MG63 (cell line): ENCODE data around the gene VCAN. TPM values are rescaled to one million over a fixed set of nuclear protein-coding genes. Genes with fewer than 3 reads are reported as not detected.

Experiments
- DNase-seq: peaks from one replicate; pipeline ENCODE4 v3.0.0-alpha.2; 2020
- H3K27me3 ChIP-seq: fragments of 250-450 bp; sonication (Bioruptor Pico); 2 replicates; pipeline ENCODE4 v1.5.1; 2020; ENCODE audit warnings: mild to moderate bottlenecking, moderate library complexity
- H3K36me3 ChIP-seq: fragments of 250-450 bp; sonication (Bioruptor Pico); 2 replicates; pipeline ENCODE4 v1.5.1; 2020; ENCODE audit warnings: mild to moderate bottlenecking, moderate library complexity
- H3K4me3 ChIP-seq: fragments of 250-450 bp; sonication (Bioruptor Pico); 2 replicates; pipeline ENCODE4 v1.5.1; 2020; ENCODE audit warnings: mild to moderate bottlenecking, moderate library complexity
- H3K9me3 ChIP-seq: fragments of 250-450 bp; sonication (Bioruptor Pico); 2 replicates; pipeline ENCODE4 v1.5.1; 2020; ENCODE audit warnings: mild to moderate bottlenecking, moderate library complexity
- total RNA-seq: library from RNA; depleted of rRNA; stranded (reverse); fragments of >200 nt; shearing (Covaris generic); gene quantifications from 2 replicates; pipeline ENCODE4 v1.2.3, GENCODE V29; 2014; ENCODE audit warnings: low replicate concordance

Gene VCAN
- total RNA-seq, 1 experiment from 2014 or later = 36.9 TPM

DNA sequence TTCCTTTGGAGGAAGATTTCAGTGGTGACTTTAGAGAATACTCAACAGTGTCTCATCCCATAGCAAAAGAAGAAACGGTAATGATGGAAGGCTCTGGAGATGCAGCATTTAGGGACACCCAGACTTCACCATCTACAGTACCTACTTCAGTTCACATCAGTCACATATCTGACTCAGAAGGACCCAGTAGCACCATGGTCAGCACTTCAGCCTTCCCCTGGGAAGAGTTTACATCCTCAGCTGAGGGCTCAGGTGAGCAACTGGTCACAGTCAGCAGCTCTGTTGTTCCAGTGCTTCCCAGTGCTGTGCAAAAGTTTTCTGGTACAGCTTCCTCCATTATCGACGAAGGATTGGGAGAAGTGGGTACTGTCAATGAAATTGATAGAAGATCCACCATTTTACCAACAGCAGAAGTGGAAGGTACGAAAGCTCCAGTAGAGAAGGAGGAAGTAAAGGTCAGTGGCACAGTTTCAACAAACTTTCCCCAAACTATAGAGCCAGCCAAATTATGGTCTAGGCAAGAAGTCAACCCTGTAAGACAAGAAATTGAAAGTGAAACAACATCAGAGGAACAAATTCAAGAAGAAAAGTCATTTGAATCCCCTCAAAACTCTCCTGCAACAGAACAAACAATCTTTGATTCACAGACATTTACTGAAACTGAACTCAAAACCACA is 67.4 kb downstream of the VCAN start:
- no peak overlapping the region for H3K4me3 ChIP-seq
- no peaks in the 10 kb centered on the region for H3K27me3 ChIP-seq
- no peaks in the 10 kb centered on the region; the same call in 1 of the 2 replicates for H3K9me3 ChIP-seq
- peaks cover 3% of the 10 kb centered on the region; the same call in 1 of the 2 replicates for H3K36me3 ChIP-seq
- no peak for DNase-seq

- Histone ChIP-seq H3K9me3 (no peaks in the 10 kb centered on the region; the same call in 1 of the 2 replicates), H3K4me3 (no peak overlapping the region), H3K36me3 (peaks cover 3% of the 10 kb centered on the region; the same call in 1 of the 2 replicates), H3K27me3 (no peaks in the 10 kb centered on the region)
- DNase-seq = no peak
Observed at GRCh38 chr5:83539463-83539790, 67.9 kb downstream of the VCAN start.

DNA sequence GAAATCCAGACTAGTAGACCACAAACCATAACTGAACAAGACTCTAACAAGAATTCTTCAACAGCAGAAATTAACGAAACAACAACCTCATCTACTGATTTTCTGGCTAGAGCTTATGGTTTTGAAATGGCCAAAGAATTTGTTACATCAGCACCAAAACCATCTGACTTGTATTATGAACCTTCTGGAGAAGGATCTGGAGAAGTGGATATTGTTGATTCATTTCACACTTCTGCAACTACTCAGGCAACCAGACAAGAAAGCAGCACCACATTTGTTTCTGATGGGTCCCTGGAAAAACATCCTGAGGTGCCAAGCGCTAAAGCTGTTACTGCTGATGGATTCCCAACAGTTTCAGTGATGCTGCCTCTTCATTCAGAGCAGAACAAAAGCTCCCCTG is 68.6 kb downstream of the VCAN start:
- H3K27me3 ChIP-seq = no peaks in the 10 kb centered on the region
- no peaks in the 10 kb centered on the region; the same call in 1 of the 2 replicates for H3K9me3 ChIP-seq
- H3K4me3 ChIP-seq = no peak overlapping the region
- DNase-seq = no peak
- peaks cover 3% of the 10 kb centered on the region; the same call in 1 of the 2 replicates for H3K36me3 ChIP-seq

GRCh38 chr5:83540783-83541182 is 69.2 kb downstream of the VCAN start:
- peaks cover 3% of the 10 kb centered on the region; the same call in 1 of the 2 replicates for H3K36me3 ChIP-seq
- no peaks in the 10 kb centered on the region for H3K27me3 ChIP-seq
- no peak for DNase-seq
- no peaks in the 10 kb centered on the region; the same call in 1 of the 2 replicates for H3K9me3 ChIP-seq
- H3K4me3 ChIP-seq = no peak overlapping the region

DNA sequence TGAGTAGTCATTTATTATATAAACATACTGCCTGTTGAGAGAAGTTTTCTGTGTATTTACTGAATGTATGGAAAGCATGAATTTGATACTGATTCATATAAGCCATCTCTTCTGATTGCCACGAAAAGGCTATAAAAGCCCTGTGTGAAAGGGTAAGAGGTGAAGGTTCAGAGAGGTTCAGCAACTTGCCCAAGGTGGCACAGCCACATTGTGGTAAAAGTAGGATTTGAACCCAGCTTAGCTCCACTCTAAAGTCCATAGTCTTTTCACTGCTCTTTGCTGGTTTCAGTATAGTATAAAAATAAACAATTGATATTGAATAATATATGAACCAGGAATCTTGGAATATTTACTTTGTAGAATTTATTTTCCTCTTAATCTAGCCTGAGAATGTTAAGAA is 71.3 kb downstream of the VCAN start:
- no peaks in the 10 kb centered on the region; the same call in 1 of the 2 replicates for H3K9me3 ChIP-seq
- H3K4me3 ChIP-seq = no peak overlapping the region
- H3K36me3 ChIP-seq = no peaks in the 10 kb centered on the region; the same call in 1 of the 2 replicates
- DNase-seq = no peak
- H3K27me3 ChIP-seq = no peaks in the 10 kb centered on the region

DNA sequence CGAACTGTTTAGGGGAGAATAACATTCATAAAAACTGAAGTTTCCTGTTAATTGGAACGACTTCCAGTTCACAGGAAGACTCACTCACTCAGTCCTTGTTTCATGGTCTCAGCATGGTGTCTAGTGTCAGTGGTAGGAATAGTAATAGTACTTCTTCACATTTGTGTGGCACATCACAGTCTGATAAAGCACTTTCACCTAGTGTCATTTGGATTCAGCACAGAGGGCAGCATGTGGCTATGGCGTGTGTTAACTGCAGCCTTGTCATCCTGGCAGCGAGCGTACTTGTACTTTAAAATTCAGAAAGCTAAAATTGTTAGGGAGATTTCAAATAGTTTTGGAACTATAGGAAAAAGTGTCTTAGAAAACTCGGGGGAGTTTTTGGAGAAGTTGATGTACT is 72.4 kb downstream of the VCAN start:
- H3K4me3 ChIP-seq = no peak overlapping the region
- no peaks in the 10 kb centered on the region for H3K27me3 ChIP-seq
- DNase-seq = no peak
- H3K36me3 ChIP-seq = no peaks in the 10 kb centered on the region
- H3K9me3 ChIP-seq = no peaks in the 10 kb centered on the region

DNA sequence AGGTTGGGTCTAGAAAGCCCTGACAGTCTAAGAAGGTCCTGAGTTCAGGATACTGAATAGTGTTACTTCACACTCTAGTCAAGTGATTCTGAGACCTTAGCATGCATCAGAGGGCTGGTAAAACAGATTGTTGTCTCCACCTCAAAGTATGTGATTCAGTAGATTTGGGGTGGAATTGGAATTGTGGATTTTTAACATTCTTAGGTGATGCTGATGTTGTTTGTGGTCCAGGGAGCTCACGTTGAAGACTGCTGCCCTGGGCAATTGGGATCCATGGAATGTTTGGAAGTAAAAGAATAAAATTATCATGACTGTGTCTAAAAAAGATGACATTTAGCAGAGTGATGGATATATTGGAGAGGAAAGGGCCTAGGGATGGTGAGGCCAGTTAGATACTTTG is 75.6 kb downstream of the VCAN start:
- Histone ChIP-seq H3K36me3 (no peaks in the 10 kb centered on the region), H3K27me3 (no peaks in the 10 kb centered on the region), H3K4me3 (no peak overlapping the region), H3K9me3 (no peaks in the 10 kb centered on the region)
- no peak for DNase-seq

DNA sequence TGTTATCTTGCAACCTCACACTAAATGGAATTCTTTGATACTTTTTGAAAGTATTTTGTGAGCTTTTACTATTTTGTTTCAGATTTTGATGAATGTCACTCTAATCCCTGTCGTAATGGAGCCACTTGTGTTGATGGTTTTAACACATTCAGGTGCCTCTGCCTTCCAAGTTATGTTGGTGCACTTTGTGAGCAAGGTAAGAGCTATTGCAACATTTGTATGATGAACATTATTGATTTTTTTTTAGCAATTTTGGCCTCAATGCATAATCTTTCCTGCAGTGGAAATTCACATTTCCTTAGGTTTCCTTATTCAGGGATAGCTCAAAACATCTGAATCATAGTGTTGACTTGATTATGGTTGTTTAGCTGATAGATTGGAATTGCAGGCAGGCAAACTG is 76.3 kb downstream of the VCAN start:
- Histone ChIP-seq H3K9me3 (no peaks in the 10 kb centered on the region), H3K4me3 (no peak overlapping the region), H3K36me3 (no peaks in the 10 kb centered on the region), H3K27me3 (no peaks in the 10 kb centered on the region)
- DNase-seq = no peak

GRCh38 chr5:83548581-83548980 is 77.0 kb downstream of the VCAN start:
- Histone ChIP-seq H3K36me3 (no peaks in the 10 kb centered on the region; the same call in 1 of the 2 replicates), H3K9me3 (no peaks in the 10 kb centered on the region), H3K27me3 (no peaks in the 10 kb centered on the region), H3K4me3 (no peak overlapping the region)
- DNase-seq = peak; percentile 44

DNA sequence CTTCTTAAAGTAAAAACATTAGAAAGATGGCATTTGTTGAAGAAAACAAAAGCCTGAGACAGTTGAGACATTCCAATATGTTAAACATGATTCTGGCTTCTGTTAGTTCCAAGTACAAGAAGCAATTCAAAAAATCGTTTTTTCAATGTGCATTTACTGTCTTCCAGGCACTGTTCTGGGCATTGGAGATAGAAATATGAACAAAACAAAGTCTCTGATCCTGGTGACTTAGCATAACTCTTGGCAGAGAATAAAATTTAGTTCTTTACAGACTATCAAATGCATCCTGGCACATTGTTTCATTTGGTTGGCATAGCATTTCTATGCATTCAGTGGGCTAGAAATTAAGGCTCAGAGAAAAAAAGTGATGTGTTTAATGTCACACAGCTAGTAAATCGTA is 77.5 kb downstream of the VCAN start:
- Histone ChIP-seq H3K27me3 (no peaks in the 10 kb centered on the region), H3K4me3 (no peak overlapping the region), H3K36me3 (no peaks in the 10 kb centered on the region; the same call in 1 of the 2 replicates), H3K9me3 (no peaks in the 10 kb centered on the region)
- DNase-seq = no peak

- H3K36me3 ChIP-seq = no peaks in the 10 kb centered on the region; the same call in 1 of the 2 replicates
Observed at GRCh38 chr5:83549674-83550073, 78.1 kb downstream of the VCAN start.

GRCh38 chr5:83551821-83552220 is 80.3 kb downstream of the VCAN start:
- DNase-seq = peak; percentile 17
- no peaks in the 10 kb centered on the region for H3K27me3 ChIP-seq
- no peak overlapping the region for H3K4me3 ChIP-seq
- no peaks in the 10 kb centered on the region for H3K9me3 ChIP-seq
- H3K36me3 ChIP-seq = no peaks in the 10 kb centered on the region; the same call in none of the 2 replicates

More at GRCh38 chr5:83549674-83550073, 78.1 kb downstream of the VCAN start:
- DNase-seq = no peak
- Histone ChIP-seq H3K9me3 (no peaks in the 10 kb centered on the region), H3K4me3 (no peak overlapping the region), H3K27me3 (no peaks in the 10 kb centered on the region)

DNA sequence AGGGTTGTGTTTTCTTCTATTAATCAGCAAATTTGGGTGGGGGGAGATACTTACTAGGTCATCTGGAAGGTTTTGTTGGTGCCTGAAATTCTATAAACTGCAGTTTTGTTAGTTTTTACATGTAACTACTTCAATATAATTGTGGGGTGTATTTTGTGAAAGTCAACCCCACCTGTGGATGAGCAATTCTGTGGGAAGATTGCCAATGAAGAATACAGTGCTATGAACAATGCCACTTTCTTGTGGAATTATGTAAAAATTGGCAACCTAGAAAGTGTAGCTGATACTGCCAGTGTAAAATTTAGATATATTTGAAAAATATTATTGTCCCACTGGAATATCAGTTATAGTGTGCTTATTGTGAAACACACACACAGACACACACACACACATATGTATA is 80.7 kb downstream of the VCAN start:
- no peaks in the 10 kb centered on the region for H3K27me3 ChIP-seq
- H3K9me3 ChIP-seq = no peaks in the 10 kb centered on the region
- no peak overlapping the region for H3K4me3 ChIP-seq
- no peak for DNase-seq
- no peaks in the 10 kb centered on the region; the same call in none of the 2 replicates for H3K36me3 ChIP-seq

GRCh38 chr5:83553000-83553486 is 81.5 kb downstream of the VCAN start:
- Histone ChIP-seq H3K9me3 (no peaks in the 10 kb centered on the region), H3K4me3 (no peak overlapping the region), H3K36me3 (no peaks in the 10 kb centered on the region; the same call in none of the 2 replicates), H3K27me3 (no peaks in the 10 kb centered on the region)
- peak; percentile 47 for DNase-seq

DNA sequence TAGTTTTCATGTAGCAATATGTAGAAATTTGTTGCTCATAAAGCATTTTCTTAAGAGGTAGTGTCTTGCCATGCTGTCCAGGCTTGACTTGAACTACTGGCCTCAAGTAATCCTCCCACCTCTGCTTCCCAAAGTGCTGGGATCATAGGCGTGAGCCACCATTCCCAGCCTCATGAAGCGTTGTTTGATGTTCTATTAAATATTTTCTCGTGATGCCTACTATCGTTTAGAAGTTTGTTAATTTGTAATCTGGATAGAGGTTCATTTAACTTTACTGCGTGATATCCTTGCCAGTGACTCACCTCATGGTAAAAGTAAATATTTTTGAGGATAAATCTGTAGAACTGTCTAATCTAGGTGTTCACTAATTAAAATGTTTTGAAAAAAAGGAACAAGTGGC is 82.6 kb downstream of the VCAN start:
- no peak for DNase-seq
- Histone ChIP-seq H3K4me3 (no peak overlapping the region), H3K27me3 (no peaks in the 10 kb centered on the region), H3K36me3 (no peaks in the 10 kb centered on the region; the same call in none of the 2 replicates), H3K9me3 (no peaks in the 10 kb centered on the region)

DNA sequence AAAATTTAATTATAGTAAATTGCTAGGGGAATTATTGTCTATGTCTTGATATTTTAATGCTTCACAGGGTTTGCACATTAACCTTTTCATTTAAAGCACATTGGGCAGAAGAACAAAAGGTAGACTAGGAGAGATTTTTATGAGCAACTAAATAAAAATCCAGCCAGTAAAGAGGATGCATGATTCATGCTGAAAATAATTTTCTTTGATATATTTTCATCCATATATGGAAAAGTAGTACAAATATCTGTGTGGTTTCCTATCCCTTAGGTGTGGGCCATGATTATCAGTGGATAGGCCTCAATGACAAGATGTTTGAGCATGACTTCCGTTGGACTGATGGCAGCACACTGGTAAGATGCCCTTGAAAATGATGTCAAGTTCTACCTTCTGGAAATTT is 83.1 kb downstream of the VCAN start:
- no peak for DNase-seq
- Histone ChIP-seq H3K9me3 (no peaks in the 10 kb centered on the region), H3K27me3 (no peaks in the 10 kb centered on the region), H3K4me3 (no peak overlapping the region), H3K36me3 (no peaks in the 10 kb centered on the region; the same call in none of the 2 replicates)

DNA sequence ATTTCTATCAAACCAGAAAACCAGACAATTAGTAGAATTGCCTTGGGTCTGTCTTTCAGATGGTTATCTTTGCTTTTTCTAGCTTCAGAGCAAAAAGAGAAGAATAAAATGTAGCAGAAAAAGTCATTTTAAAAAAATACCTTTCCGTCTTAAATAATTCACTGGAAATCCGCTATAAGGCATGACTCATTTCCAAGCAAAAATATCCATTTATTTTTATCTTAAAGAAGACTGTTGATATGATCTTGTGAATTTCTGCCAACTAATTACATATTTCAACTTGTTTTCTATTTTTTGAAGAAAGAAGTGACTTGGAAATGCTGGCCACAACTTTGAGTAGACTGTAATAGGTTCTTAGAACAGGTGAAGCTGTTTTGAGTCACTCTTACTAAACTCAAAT is 83.7 kb downstream of the VCAN start:
- DNase-seq = no peak
- no peak overlapping the region for H3K4me3 ChIP-seq
- no peaks in the 10 kb centered on the region; the same call in none of the 2 replicates for H3K36me3 ChIP-seq
- H3K9me3 ChIP-seq = no peaks in the 10 kb centered on the region
- H3K27me3 ChIP-seq = no peaks in the 10 kb centered on the region

DNA sequence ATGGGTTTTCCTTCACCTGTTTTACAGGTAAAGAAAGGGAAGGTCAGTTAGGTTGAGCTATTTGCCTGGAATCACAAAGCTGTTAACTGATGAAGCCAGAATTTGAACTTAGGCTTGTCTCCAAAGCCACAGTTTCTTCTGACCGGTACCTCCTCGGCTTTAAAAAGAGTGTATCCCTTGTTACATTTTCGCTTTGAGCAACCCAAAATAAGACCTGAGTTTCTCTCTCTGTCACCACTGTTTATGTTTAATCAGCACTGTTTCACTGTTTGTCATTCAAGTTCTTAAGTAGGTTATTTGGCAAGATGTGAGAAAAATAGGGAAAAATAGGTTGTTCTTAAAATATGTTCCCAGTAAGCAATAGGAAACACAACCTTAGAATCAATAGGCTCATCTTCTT is 84.6 kb downstream of the VCAN start:
- H3K9me3 ChIP-seq = no peaks in the 10 kb centered on the region
- no peak for DNase-seq
- H3K36me3 ChIP-seq = no peaks in the 10 kb centered on the region; the same call in none of the 2 replicates
- no peak overlapping the region for H3K4me3 ChIP-seq
- no peaks in the 10 kb centered on the region for H3K27me3 ChIP-seq
